ENCODE results near the gene HNRNPH2. TPM values are rescaled to one million over a fixed set of nuclear protein-coding genes. Genes with fewer than 3 reads are reported as not detected.

Gene HNRNPH2
- total and polyA plus RNA-seq, 10 of the 15 experiments (the other 5 are each of a cell fraction or from before 2014, with no cell fraction given): 34.5 to 102 (median 61.4) TPM

DNA sequence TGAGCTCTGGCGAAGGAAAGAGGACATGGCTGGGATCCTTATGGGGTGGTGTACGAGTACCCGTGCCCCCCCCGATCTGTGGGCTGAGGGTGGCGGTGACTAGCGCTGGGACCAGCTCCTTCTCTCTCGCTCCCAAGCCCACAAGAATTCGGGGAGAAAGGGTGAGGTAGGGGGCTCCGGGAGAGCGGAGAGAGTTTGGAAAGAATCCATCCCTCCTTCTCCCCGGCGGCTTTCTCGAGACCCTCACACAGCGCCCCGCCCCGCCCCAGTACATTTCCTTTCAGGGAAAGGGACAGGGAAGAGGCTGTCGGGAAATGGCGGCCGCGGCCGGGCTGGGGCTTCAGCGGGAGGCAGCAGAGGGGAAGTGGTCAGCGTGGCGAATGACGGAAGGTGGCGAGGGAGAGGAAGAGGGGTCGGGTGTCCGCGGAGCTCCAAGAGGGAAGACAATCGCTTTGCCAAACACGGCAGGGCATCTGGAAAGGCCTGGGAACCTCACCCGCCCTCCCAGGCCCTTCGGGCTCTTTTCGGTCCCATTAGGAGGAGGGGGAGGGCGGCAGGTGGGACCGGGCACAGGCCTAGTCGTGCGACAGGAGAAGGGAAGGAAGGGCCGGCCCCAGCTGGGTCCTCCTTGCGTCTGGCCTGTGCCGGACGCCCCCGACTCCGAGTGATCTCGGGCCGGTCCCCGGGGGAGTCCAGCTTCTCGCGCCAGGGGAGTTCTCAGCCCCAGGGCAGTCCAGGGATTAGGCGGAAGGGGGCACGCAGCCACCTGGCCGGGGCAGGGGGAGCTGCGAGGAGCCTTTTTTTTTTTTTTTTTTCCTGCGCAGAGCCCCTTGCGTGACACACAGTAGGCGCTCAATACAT is 10.2 kb downstream of the HNRNPH2 start:
- POLR2A ChIA-PET: interaction anchor here (0.5 to 1.5 kb wide), 7 partner anchors 24 to 1837 kb away, joined by 3 to 6 read pairs (median 4); partner anchors contain the start of genes TCEAL8 and TIMM8A
- RAD21 ChIA-PET (ENCODE audit: unreplicated experiment): interaction anchor here (1.2 to 1.7 kb wide), 4 partner anchors 178 to 1181 kb away, joined by 3 to 5 read pairs (median 4); no protein-coding TSS in a partner anchor
- in situ Hi-C loops (cut with MboI) (loop anchor here (5.0 kb wide), 2 partner anchors 174 to 379 kb away; no protein-coding TSS in a partner anchor), intact Hi-C loops (cut with micrococcal nuclease; ENCODE audit: unreplicated experiment) (loop anchor here (5.0 kb wide), 2 partner anchors 179 to 199 kb away; partner anchors contain the start of gene ARMCX6)
- 24% methylated on average over 41 of the region's 56 CpGs for WGBS (ENCODE audit: insufficient coverage, insufficient replicate concordance, low lambda C conversion rate, missing lambda C conversion rate)
- Histone ChIP-seq H3K4me1 (ENCODE audit: control insufficient read depth, insufficient read depth, low read length) (peaks cover 10% of the 10 kb centered on the region), H3K4me2 (ENCODE audit: control insufficient read depth, insufficient read depth) (peak overlapping the region; percentile 72), H3K27me3 (replicated peaks in 1 of 2; ENCODE audit: control insufficient read depth in 2 of 2, insufficient read depth in 2 of 2, low read length in 1 of 2) (no peaks in the 10 kb centered on the region), H3K9ac (ENCODE audit: control insufficient read depth, insufficient read depth, low read length) (peak overlapping the region; percentile 77), H4K20me1 (ENCODE audit: control insufficient read depth, insufficient read depth) (no peaks in the 10 kb centered on the region), H3K36me3 (ENCODE audit: control insufficient read depth in 2 of 2, insufficient read depth in 2 of 2, low read length in 1 of 2) (no peaks in the 10 kb centered on the region), H3K27ac (ENCODE audit: control insufficient read depth, insufficient read depth) (peak overlapping the region; percentile 63), H2AFZ (ENCODE audit: control insufficient read depth, low read depth, low read length) (peak overlapping the region; percentile 82), H3K79me2 (ENCODE audit: control insufficient read depth, insufficient read depth, low read length) (no peaks in the 10 kb centered on the region; the same call in 1 of the 2 replicates), H3K4me3 (peak overlapping the region; percentile 71), H3K9me3 (replicated peaks; ENCODE audit: control insufficient read depth, insufficient read depth, low read length) (no peaks in the 10 kb centered on the region)
- DNase-seq (ENCODE audit: low read depth, low spot score) (no peak), FAIRE-seq (no peak), ATAC-seq (peak; percentile 60)
- CTCF ChIA-PET: interaction anchor here (1.2 to 3.9 kb wide), 7 partner anchors 9 to 385 kb away, joined by 4 to 13 read pairs (median 5); no protein-coding TSS in a partner anchor
- no TSS peak for BruUV-seq (replicated peaks)
- SMC1A ChIA-PET (ENCODE audit: uncharacterized antibody, unreplicated experiment): interaction anchor here (1.0 to 2.1 kb wide), 6 partner anchors 8 to 587 kb away, joined by 3 to 5 read pairs (median 4); partner anchors contain the start of gene RPL36A
- TF ChIP-seq MEF2B (IDR thresholded peaks at IDR 0.05; ENCODE audit: partially characterized antibody, poor library complexity, severe bottlenecking) (peak; percentile 50), IKZF2 (IDR thresholded peaks at IDR 0.05) (peak in 1 of 2 experiments; percentile 26; a peak in 2 of 4 replicates), SUZ12 (IDR thresholded peaks at IDR 0.05; ENCODE audit: unreplicated experiment) (no peak), SPI1 (IDR thresholded peaks at IDR 0.05; ENCODE audit: borderline replicate concordance, insufficient read depth, low read depth, low read length) (peak; percentile 52; the same call in 1 of the 2 replicates), JUNB (IDR thresholded peaks at IDR 0.05) (no peak), TARDBP (IDR thresholded peaks at IDR 0.05; ENCODE audit: borderline replicate concordance) (no peak), TAF1 (IDR thresholded peaks at IDR 0.05; ENCODE audit: borderline replicate concordance, low read depth, low read length) (peak; percentile 50; the same call in 1 of the 2 replicates), CBX5 (IDR thresholded peaks at IDR 0.05; ENCODE audit: low read depth) (no peak), CBX3 (IDR thresholded peaks at IDR 0.05; ENCODE audit: borderline replicate concordance, low read depth) (no peak), CREM (IDR thresholded peaks at IDR 0.05; ENCODE audit: low read depth) (no peak), POLR2A (IDR thresholded peaks at IDR 0.05; ENCODE audit: low read depth, low read length) (peak; percentile 57; the same call in 1 of the 2 replicates)
- TF ChIP-seq, protein P1, sequence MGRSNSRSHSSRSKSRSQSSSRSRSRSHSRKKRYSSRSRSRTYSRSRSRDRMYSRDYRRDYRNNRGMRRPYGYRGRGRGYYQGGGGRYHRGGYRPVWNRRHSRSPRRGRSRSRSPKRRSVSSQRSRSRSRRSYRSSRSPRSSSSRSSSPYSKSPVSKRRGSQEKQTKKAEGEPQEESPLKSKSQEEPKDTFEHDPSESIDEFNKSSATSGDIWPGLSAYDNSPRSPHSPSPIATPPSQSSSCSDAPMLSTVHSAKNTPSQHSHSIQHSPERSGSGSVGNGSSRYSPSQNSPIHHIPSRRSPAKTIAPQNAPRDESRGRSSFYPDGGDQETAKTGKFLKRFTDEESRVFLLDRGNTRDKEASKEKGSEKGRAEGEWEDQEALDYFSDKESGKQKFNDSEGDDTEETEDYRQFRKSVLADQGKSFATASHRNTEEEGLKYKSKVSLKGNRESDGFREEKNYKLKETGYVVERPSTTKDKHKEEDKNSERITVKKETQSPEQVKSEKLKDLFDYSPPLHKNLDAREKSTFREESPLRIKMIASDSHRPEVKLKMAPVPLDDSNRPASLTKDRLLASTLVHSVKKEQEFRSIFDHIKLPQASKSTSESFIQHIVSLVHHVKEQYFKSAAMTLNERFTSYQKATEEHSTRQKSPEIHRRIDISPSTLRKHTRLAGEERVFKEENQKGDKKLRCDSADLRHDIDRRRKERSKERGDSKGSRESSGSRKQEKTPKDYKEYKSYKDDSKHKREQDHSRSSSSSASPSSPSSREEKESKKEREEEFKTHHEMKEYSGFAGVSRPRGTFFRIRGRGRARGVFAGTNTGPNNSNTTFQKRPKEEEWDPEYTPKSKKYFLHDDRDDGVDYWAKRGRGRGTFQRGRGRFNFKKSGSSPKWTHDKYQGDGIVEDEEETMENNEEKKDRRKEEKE (IDR thresholded peaks at IDR 0.05): no peak
- TF ChIP-seq, protein P2, sequence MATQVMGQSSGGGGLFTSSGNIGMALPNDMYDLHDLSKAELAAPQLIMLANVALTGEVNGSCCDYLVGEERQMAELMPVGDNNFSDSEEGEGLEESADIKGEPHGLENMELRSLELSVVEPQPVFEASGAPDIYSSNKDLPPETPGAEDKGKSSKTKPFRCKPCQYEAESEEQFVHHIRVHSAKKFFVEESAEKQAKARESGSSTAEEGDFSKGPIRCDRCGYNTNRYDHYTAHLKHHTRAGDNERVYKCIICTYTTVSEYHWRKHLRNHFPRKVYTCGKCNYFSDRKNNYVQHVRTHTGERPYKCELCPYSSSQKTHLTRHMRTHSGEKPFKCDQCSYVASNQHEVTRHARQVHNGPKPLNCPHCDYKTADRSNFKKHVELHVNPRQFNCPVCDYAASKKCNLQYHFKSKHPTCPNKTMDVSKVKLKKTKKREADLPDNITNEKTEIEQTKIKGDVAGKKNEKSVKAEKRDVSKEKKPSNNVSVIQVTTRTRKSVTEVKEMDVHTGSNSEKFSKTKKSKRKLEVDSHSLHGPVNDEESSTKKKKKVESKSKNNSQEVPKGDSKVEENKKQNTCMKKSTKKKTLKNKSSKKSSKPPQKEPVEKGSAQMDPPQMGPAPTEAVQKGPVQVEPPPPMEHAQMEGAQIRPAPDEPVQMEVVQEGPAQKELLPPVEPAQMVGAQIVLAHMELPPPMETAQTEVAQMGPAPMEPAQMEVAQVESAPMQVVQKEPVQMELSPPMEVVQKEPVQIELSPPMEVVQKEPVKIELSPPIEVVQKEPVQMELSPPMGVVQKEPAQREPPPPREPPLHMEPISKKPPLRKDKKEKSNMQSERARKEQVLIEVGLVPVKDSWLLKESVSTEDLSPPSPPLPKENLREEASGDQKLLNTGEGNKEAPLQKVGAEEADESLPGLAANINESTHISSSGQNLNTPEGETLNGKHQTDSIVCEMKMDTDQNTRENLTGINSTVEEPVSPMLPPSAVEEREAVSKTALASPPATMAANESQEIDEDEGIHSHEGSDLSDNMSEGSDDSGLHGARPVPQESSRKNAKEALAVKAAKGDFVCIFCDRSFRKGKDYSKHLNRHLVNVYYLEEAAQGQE (IDR thresholded peaks at IDR 0.05; ENCODE audit: low read depth, low read length): no peak
